Activated CD8-positive, alpha-beta memory T cell treated with anti-CD3 and anti-CD28 coated beads for 24 hours (primary cell): ENCODE measurements around the gene CLCN6.
A peak's percentile ranks its signal among the peaks of the same experiment; 100 is the strongest.

Experiments used
- DNase-seq: peaks from one replicate; pipeline ENCODE4 v3.0.0-alpha.2; 2020

Gene CLCN6

GRCh38 chr1:11831945-11832725, 26.1 kb downstream of the CLCN6 start:
- no peak for DNase-seq

GRCh38 chr1:11833497-11833896, 27.5 kb downstream of the CLCN6 start:
- DNase-seq = no peak

- no peak for DNase-seq
These were observed 27.9 kb downstream of the CLCN6 start for GRCh38 chr1:11833900-11834299.

GRCh38 chr1:11835441-11836225, 29.6 kb downstream of the CLCN6 start:
- DNase-seq = no peak

- no peak for DNase-seq
These were observed 31.2 kb downstream of the CLCN6 start for GRCh38 chr1:11836955-11837766.

GRCh38 chr1:11837767-11838348, 31.9 kb downstream of the CLCN6 start:
- no peak for DNase-seq

GRCh38 chr1:11838349-11839272, 32.6 kb downstream of the CLCN6 start:
- DNase-seq = peak; percentile 89

GRCh38 chr1:11839727-11840705, 34.0 kb downstream of the CLCN6 start:
- DNase-seq = no peak

GRCh38 chr1:11841245-11842153, 35.5 kb downstream of the CLCN6 start:
- no peak for DNase-seq

- DNase-seq = no peak
These were observed 36.4 kb downstream of the CLCN6 start for GRCh38 chr1:11842154-11843041.

- DNase-seq = no peak
These were observed 39.8 kb downstream of the CLCN6 start for GRCh38 chr1:11845641-11846335.

GRCh38 chr1:11847667-11848372, 41.8 kb downstream of the CLCN6 start, which contains the start of gene NPPA:
TSS of gene NPPA (minus strand) at chr1:11847783. CDS start at chr1:11847684, 99 bp downstream.
- DNase-seq = no peak

GRCh38 chr1:11848373-11848700, 42.3 kb downstream of the CLCN6 start:
- DNase-seq = no peak

- no peak for DNase-seq
These were observed 44.2 kb downstream of the CLCN6 start for GRCh38 chr1:11850156-11850555.

GRCh38 chr1:11851180-11851579, 45.2 kb downstream of the CLCN6 start:
- no peak for DNase-seq

GRCh38 chr1:11854519-11854918, 48.5 kb downstream of the CLCN6 start:
- no peak for DNase-seq

GRCh38 chr1:11855430-11855829, 49.4 kb downstream of the CLCN6 start:
- DNase-seq = no peak
